Colonic mucosa (tissue), 4 donors: Measurements from ENCODE around the gene ZFPM1. TPM values are rescaled to one million over a fixed set of nuclear protein-coding genes. Genes with fewer than 3 reads are reported as not detected.
"Not testable (repeated sequence)": the region's sequence is repeated elsewhere in the genome, so short reads cannot be mapped to it uniquely, and the experiment has no call there.

ENCODE experiments used
- DNase-seq: peaks from one replicate; pipeline ENCODE4 v3.0.0-alpha.2; 2020
- H3K27ac ChIP-seq: fragments of 200-600 bp; one replicate; pipeline ENCODE4 v1.8.0; 2021
- H3K27me3 ChIP-seq: fragments of 200-600 bp; one replicate; pipeline ENCODE4 v1.8.0; 2021
- H3K36me3 ChIP-seq: fragments of 200-600 bp; one replicate; pipeline ENCODE4 v1.8.0; 2021
- H3K4me1 ChIP-seq: fragments of 200-600 bp; one replicate; pipeline ENCODE4 v1.8.0; 2021; ENCODE audit warnings: mild to moderate bottlenecking
- H3K4me3 ChIP-seq: fragments of 200-600 bp; one replicate; pipeline ENCODE4 v1.8.0; 2021
- H3K9ac ChIP-seq, 2 donors: one replicate each; pipeline ENCODE4 v1.7.0; 2013; ENCODE audit warnings: control low read depth in 2 of 2, low read depth in 2 of 2, low read length in 2 of 2
- H3K9me3 ChIP-seq: fragments of 200-600 bp; one replicate; pipeline ENCODE4 v1.8.0; 2021
- CTCF ChIP-seq: fragments of 200-600 bp; IDR thresholded peaks from one replicate; pipeline ENCODE4 v1.8.0; 2022; ENCODE audit warnings: antibody characterized with exemption, mild to moderate bottlenecking
- intact Hi-C: fragments of 100-400 bp; cut with DNase I; formaldehyde crosslinking; loops from one replicate; pipeline ENCODE4 v1.14.1; 2022
- total RNA-seq, 2 donors: library from RNA; stranded (reverse); fragmentation: NEBNext Ultra II Directional in 1 of 2; extraction: Animal tissue kit (Norgen Biotek cat#: 25700) in 1 of 2; gene quantifications; one replicate each; pipeline ENCODE4 v1.2.1, GENCODE V29; 2021
- donor health status: healthy.
- donor health status: DM: no; HTN: no; CAD: no.
- donor health status: DM: no; HTN: no; CAD: no.

The ZFPM1 gene
- total RNA-seq, 2 donors from 2014 or later, result 6.6 to 12.5 TPM

GRCh38 chr16:88515371-88515770, 62.3 kb downstream of the ZFPM1 start:
- no peak for DNase-seq
- no peak for TF ChIP-seq CTCF
- no peaks in the 10 kb centered on the region for H3K9me3 ChIP-seq
- no peaks in the 10 kb centered on the region for H3K27me3 ChIP-seq
- H3K4me1 ChIP-seq, result no peaks in the 10 kb centered on the region
- H3K36me3 ChIP-seq, result no peaks in the 10 kb centered on the region
- no peak overlapping the region for H3K9ac ChIP-seq
- H3K27ac ChIP-seq, result no peak overlapping the region
- no peak overlapping the region for H3K4me3 ChIP-seq
- intact Hi-C loops, result no loop called here

GRCh38 chr16:88515925-88516594, 63.0 kb downstream of the ZFPM1 start:
- Histone ChIP-seq H3K9ac (no peak overlapping the region), H3K4me3 (no peak overlapping the region), H3K36me3 (no peaks in the 10 kb centered on the region), H3K27ac (no peak overlapping the region), H3K9me3 (no peaks in the 10 kb centered on the region), H3K4me1 (no peaks in the 10 kb centered on the region), H3K27me3 (no peaks in the 10 kb centered on the region)
- TF ChIP-seq CTCF, result no peak
- DNase-seq, result no peak
- intact Hi-C loops, result no loop called here

GRCh38 chr16:88516601-88517061, 63.6 kb downstream of the ZFPM1 start:
- intact Hi-C loops, result no loop called here
- no peak for DNase-seq
- Histone ChIP-seq H3K9me3 (no peaks in the 10 kb centered on the region), H3K36me3 (no peaks in the 10 kb centered on the region), H3K9ac (no peak overlapping the region), H3K27me3 (no peaks in the 10 kb centered on the region), H3K4me1 (no peaks in the 10 kb centered on the region), H3K27ac (no peak overlapping the region), H3K4me3 (no peak overlapping the region)
- no peak for TF ChIP-seq CTCF

DNA sequence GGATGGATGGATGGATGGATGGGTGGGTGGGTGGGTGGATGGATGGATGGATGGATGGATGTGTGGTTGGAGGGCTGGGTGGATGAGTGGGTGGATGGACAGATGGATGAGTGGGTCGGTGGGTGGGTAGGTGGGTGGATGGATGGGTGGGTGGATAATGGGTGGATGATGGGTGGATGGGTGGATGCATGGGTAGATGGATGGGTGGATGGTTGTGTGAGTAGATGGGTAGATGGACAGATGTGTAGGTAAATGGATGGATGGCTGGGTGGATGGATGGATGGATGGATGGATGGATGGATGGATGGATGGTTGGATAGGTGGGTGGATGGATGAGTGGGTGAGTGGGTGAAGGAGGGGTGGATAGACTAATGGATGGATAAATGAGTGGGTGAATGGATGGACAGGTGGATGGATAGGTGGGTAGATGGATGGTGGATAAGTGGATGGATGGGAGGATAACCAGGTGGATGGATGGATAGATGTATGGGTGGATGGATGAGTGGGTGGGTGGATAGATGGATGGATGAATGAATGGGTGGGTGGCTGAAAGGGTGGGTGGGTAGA, 64.2 kb downstream of the ZFPM1 start:
- H3K27ac ChIP-seq, H3K9ac ChIP-seq, DNase-seq, H3K4me3 ChIP-seq, H3K27me3 ChIP-seq, H3K9me3 ChIP-seq, H3K36me3 ChIP-seq, intact Hi-C loops, H3K4me1 ChIP-seq: not testable (repeated sequence)

GRCh38 chr16:88518411-88519111, 65.5 kb downstream of the ZFPM1 start:
- H3K27ac ChIP-seq, H3K9ac ChIP-seq, H3K4me3 ChIP-seq, intact Hi-C loops, H3K9me3 ChIP-seq, DNase-seq, H3K27me3 ChIP-seq, H3K36me3 ChIP-seq, H3K4me1 ChIP-seq: not testable (repeated sequence)

DNA sequence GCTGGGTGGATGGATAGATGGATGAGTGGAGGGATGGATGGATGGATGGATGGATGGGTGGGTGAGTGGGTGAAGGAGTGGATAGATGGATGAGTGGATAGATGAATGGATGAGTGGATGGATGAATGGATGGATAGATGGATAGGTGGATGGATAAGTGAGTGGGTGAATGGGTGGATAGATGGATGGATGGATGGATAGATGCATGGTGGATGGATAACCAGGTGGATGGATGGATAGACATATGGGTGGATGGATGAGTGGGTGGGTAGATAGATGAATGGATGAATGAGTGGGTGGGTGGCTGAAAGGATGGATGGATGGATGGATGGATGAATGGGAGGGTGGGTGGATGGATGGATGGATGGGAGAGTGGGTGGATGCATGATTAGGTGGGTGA, 66.2 kb downstream of the ZFPM1 start:
- Histone ChIP-seq H3K4me3 (no peak overlapping the region), H3K27ac (no peak overlapping the region), H3K9ac (no peak overlapping the region), H3K36me3 (no peaks in the 10 kb centered on the region), H3K9me3 (no peaks in the 10 kb centered on the region), H3K4me1 (no peaks in the 10 kb centered on the region), H3K27me3 (no peaks in the 10 kb centered on the region)
- no peak for DNase-seq
- TF ChIP-seq CTCF, result no peak
- intact Hi-C loops, result no loop called here
